ENCODE results near the gene FMN2.
"Not testable (repeated sequence)": the region's sequence is repeated elsewhere in the genome, so short reads cannot be mapped to it uniquely, and the experiment has no call there.

FMN2 gene

GRCh38 chr1:240178366-240178765 is 86.7 kb downstream of the FMN2 start:
- Histone ChIP-seq H3K36me3 (no peaks in the 10 kb centered on the region), H3K27me3 (no peaks in the 10 kb centered on the region), H3K4me1 (ENCODE audit: control insufficient read depth in 1 of 2, insufficient read depth in 1 of 2, low read depth in 1 of 2, low read length in 1 of 2) (no peaks in the 10 kb centered on the region), H3K27ac (no peak overlapping the region), H3K9me3 (no peaks in the 10 kb centered on the region), H3K4me3 (ENCODE audit: low read depth in 1 of 2, low read length in 1 of 2) (no peak overlapping the region)
- TF ChIP-seq, protein P1, sequence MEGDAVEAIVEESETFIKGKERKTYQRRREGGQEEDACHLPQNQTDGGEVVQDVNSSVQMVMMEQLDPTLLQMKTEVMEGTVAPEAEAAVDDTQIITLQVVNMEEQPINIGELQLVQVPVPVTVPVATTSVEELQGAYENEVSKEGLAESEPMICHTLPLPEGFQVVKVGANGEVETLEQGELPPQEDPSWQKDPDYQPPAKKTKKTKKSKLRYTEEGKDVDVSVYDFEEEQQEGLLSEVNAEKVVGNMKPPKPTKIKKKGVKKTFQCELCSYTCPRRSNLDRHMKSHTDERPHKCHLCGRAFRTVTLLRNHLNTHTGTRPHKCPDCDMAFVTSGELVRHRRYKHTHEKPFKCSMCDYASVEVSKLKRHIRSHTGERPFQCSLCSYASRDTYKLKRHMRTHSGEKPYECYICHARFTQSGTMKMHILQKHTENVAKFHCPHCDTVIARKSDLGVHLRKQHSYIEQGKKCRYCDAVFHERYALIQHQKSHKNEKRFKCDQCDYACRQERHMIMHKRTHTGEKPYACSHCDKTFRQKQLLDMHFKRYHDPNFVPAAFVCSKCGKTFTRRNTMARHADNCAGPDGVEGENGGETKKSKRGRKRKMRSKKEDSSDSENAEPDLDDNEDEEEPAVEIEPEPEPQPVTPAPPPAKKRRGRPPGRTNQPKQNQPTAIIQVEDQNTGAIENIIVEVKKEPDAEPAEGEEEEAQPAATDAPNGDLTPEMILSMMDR (IDR thresholded peaks at IDR 0.05) = no peak

- not testable (repeated sequence) for H3K27ac ChIP-seq
Observed at GRCh38 chr1:240184682-240185081, 93.0 kb downstream of the FMN2 start.

GRCh38 chr1:240188139-240188538 is 96.5 kb downstream of the FMN2 start:
- peaks cover 8% of the 10 kb centered on the region for H3K27me3 ChIP-seq
- no peaks in the 10 kb centered on the region for H3K36me3 ChIP-seq
- H3K4me3 ChIP-seq (ENCODE audit: low read depth in 1 of 2, low read length in 1 of 2) = no peak overlapping the region
- H3K9me3 ChIP-seq = no peaks in the 10 kb centered on the region
- H3K4me1 ChIP-seq (ENCODE audit: control insufficient read depth in 1 of 2, insufficient read depth in 1 of 2, low read depth in 1 of 2, low read length in 1 of 2) = no peaks in the 10 kb centered on the region
- H3K27ac ChIP-seq = no peak overlapping the region
- TF ChIP-seq, protein P1 (IDR thresholded peaks at IDR 0.05) = no peak

More at GRCh38 chr1:240184682-240185081, 93.0 kb downstream of the FMN2 start:
- H3K9me3 ChIP-seq; H3K4me1 ChIP-seq (ENCODE audit: control insufficient read depth in 1 of 2, insufficient read depth in 1 of 2, low read depth in 1 of 2, low read length in 1 of 2); H3K4me3 ChIP-seq (ENCODE audit: low read depth in 1 of 2, low read length in 1 of 2); H3K36me3 ChIP-seq; H3K27me3 ChIP-seq: not testable (repeated sequence)

- TF ChIP-seq, protein P1 (IDR thresholded peaks at IDR 0.05) = no peak
- H3K4me3 ChIP-seq (ENCODE audit: low read depth in 1 of 2, low read length in 1 of 2) = no peak overlapping the region
- H3K9me3 ChIP-seq = no peaks in the 10 kb centered on the region
- H3K4me1 ChIP-seq (ENCODE audit: control insufficient read depth in 1 of 2, insufficient read depth in 1 of 2, low read depth in 1 of 2, low read length in 1 of 2) = no peaks in the 10 kb centered on the region
- H3K27ac ChIP-seq = no peak overlapping the region
- no peaks in the 10 kb centered on the region for H3K36me3 ChIP-seq
- H3K27me3 ChIP-seq = peaks cover 8% of the 10 kb centered on the region
Observed at GRCh38 chr1:240189386-240189989, 97.8 kb downstream of the FMN2 start.

DNA sequence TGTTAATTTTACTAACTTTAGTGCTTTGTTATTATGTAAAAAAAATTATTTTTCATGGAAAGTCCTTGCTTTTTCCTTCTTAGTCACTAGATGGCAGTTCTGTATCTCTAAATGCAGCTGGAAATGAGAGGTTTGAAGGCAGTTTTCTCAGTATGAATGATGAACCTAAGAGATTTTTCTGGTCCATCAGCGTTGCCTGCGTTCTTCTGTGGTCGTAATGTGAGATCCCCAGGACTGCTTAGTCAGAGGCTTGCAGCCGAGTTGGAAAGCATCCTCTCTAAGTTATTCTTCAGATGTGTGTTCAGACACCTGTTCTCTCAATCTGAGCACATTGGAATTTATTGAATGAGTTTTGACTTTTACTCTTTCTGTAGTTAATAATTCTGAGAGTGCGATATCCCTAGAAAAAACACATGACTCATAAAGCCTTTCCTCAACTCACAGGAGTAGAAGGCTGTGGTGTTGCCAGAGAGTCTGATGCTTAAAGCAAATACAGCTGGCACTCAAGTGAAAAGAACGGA is 99.3 kb downstream of the FMN2 start:
- H3K27ac ChIP-seq = no peak overlapping the region
- no peaks in the 10 kb centered on the region for H3K9me3 ChIP-seq
- H3K4me1 ChIP-seq (ENCODE audit: control insufficient read depth in 1 of 2, insufficient read depth in 1 of 2, low read depth in 1 of 2, low read length in 1 of 2) = no peaks in the 10 kb centered on the region
- no peaks in the 10 kb centered on the region for H3K36me3 ChIP-seq
- TF ChIP-seq, protein P1 (IDR thresholded peaks at IDR 0.05) = no peak
- peaks cover under 1% of the 10 kb centered on the region for H3K27me3 ChIP-seq
- H3K4me3 ChIP-seq (ENCODE audit: low read depth in 1 of 2, low read length in 1 of 2) = no peak overlapping the region

DNA sequence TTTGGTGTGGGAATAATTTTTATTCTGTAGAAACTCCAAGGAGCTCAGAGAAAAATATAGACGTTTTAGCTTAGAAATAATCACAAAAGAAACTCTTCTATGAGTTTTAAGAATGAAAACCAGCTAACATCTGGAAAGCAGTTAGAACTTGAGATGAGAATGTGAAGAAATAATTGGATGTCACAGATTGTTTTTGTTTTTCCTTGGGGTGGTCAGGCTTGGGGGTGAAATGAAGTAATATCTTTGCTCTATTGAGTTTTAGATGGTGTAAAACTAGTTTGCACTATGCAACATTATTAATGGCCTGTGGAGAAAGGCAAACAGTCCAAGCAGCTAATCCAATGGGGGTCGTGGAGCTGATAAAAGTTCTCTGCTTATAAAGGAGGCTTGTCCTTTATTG is 101.2 kb downstream of the FMN2 start:
- TF ChIP-seq, protein P1 (IDR thresholded peaks at IDR 0.05) = no peak
- Histone ChIP-seq H3K9me3 (no peaks in the 10 kb centered on the region), H3K27me3 (no peaks in the 10 kb centered on the region), H3K36me3 (no peaks in the 10 kb centered on the region), H3K27ac (no peak overlapping the region), H3K4me3 (ENCODE audit: low read depth in 1 of 2, low read length in 1 of 2) (no peak overlapping the region), H3K4me1 (ENCODE audit: control insufficient read depth in 1 of 2, insufficient read depth in 1 of 2, low read depth in 1 of 2, low read length in 1 of 2) (no peaks in the 10 kb centered on the region)
